HG03175 (cell line): ENCODE data around the gene PSTPIP2.
"Not testable (repeated sequence)": the region's sequence is repeated elsewhere in the genome, so short reads cannot be mapped to it uniquely, and the experiment has no call there.

ENCODE experiments used
- ATAC-seq: cut with Tn5 transposase; IDR thresholded peaks from one replicate; pipeline ENCODE4 v1.9.1; 2021; ENCODE audit warnings: mild to moderate bottlenecking, moderate library complexity; ENCODE audit not compliant: unreplicated experiment

The PSTPIP2 gene, protein sequence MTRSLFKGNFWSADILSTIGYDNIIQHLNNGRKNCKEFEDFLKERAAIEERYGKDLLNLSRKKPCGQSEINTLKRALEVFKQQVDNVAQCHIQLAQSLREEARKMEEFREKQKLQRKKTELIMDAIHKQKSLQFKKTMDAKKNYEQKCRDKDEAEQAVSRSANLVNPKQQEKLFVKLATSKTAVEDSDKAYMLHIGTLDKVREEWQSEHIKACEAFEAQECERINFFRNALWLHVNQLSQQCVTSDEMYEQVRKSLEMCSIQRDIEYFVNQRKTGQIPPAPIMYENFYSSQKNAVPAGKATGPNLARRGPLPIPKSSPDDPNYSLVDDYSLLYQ

DNA sequence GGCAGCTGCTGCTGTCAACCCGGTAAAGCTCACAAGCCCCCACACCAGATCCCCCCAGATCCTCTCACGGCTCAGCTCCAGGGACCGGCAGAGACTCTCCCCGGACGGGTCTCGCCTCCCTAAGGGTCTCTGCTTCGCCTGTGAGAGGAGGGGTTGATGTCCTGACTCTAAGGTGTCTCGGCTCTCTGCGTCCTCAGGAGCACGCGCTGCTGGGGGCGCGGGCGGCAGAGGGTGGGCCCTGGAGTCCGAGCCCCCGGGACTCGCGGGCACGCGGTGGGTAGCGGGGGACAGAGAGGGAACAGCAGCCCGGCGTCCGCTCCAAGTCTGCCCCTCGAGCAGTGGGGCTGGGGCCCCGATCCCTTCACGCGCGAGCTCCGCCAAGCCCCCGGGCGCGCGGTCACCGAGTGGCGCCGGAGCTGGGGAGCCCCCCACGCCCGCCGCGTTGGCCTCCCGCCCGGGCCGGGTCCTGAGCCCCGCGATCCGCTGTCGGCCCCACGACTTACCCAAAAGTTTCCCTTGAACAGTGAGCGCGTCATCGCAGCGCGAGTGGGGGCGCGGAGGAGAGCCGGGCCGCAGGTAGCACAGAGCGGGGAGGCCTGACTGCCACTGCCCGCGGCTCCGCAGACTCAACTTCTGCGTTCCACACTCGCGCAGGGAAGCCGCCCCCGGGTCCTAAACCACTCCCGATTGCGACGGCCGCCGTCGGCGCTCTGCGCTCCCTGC is at the start of gene PSTPIP2:
Gene PSTPIP2 (minus strand): TSS at position 608 of the 723 bp plus-strand sequence. CDS start 72 bp downstream, at position 536.
- peak; percentile 78 for ATAC-seq

DNA sequence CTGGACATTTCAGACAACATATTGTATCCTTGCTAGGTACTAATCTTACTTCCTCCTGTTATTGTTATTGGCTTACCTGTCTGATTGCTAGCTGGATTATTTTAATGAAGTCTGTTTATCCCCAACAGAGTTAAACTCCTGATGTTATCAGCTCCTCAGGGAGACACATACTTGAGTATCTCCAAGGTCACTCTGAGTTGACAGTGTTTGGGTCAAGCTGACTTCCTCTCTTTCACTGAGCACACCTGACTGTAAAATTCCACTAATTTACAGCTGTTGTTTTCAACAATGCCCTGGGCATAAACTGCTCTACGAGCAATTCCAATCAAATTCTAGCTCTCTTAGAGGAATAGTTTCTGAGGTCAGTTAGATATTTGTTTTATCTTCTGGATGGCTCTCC is 41.7 kb upstream of the PSTPIP2 start:
- ATAC-seq = no peak

DNA sequence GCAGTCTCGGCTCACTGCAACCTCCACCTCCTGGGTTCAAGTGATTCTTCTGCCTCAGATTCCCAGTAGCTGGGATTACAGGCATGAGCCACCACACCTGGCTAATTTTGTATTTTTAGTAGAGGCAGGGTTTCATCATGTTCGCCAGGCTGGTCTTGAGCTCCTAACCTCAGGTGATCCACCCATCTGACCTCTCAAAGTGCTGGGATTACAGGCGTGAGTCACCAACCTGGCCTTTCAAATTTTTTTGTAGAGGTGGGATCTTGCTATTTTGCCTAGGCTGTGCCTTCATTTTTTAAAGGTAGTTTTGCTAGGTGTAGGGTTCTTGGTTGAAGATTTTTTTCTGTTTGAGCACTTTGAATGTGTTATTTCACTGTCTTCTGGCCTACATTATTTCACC is 38.3 kb upstream of the PSTPIP2 start:
- ATAC-seq = no peak

DNA sequence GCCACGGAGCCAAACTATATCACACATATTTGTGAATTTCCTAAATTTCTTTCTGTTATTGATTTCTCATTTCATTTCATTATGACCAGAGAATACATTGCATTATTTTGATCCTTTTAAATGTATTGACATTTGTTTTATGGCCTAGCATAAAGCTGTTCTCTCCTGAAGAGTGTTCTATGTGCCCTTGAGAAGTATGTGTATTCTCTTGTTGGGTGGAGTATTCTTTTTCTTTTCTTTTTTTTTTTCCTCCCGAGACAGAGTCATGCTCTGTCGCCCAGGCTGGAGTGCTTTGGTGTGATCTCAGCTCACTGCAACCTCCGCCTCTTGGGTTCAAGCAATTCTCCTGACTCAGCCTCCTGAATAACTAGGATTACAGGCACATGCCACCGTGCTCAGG is 37.3 kb upstream of the PSTPIP2 start:
- no peak for ATAC-seq

DNA sequence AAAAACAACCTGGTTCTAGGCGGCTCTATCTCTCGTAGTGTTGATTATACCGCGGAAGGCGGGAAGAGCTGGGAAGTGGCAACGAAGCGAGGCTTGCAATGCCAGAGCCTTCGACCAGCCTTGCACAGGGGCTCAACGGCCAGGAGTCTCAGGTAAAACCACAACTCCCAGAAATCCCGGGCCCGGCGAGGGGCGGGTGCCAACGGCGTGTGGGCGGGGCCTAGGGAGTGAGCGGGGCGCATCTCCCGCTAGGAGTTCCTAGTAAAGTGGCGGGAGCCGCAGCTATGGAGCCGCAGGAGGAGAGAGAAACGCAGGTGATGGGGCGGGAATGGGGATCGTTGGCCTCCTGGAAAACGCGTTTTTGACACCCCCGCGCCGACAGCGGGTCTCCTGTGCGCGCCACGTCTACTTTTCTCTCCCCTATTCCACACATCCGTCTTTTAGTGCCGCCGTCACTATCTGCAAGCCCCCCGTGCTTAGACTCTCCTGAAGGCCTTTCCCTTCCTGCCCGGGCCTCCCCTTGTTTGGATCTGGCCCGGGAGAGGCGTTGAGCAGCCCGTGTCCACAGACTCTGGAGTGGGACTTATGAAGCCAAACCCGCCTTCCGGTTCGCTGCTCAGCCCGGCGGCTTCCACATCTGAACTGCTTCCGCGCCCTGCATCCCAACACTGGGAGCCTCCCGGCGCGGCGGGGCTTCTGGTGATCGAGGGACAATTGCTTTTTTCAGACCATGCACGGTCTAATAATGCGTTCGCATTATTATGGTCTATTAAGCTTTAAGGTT is 32.3 kb upstream of the PSTPIP2 start, which contains the start of gene HAUS1:
Gene HAUS1 (plus strand): TSS at position 258 of the 784 bp plus-strand sequence. CDS start 27 bp downstream, at position 285.
- peak; percentile 94 for ATAC-seq

DNA sequence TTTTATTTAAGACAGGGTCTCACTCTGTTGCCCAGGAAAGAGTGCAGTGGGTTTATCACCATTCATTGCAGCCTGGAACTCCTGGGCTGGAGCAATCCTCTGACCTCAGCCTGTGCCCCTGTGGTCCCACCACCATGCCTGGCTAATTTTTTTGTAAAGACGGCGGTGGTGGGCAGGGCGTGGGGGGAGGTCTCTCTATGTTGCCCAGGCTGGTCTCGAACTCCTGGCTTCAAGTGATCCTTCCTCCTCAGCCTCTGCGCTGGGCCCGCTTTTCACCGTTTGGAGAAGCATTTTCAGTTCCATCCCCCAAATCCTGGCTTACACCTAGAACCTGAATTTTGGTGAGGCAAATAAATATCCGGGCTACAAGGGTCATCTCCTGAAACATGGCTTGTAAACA is 27.4 kb upstream of the PSTPIP2 start:
- no peak for ATAC-seq

DNA sequence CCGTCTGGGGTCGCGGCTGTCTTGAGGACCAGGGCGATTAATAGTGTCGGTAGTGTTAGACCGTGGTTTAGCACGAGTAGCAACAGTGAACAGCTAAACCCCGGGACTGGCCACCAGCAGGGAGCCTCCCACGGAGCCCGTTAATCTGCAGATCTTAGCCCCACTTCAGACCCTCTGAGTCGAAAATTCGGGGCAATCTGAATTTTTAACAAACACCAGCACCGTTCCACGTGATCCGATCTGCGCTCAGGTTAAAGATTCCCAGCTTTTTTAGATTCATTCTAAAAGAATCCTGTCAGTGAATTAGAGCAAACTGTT is 26.5 kb upstream of the PSTPIP2 start:
- no peak for ATAC-seq

DNA sequence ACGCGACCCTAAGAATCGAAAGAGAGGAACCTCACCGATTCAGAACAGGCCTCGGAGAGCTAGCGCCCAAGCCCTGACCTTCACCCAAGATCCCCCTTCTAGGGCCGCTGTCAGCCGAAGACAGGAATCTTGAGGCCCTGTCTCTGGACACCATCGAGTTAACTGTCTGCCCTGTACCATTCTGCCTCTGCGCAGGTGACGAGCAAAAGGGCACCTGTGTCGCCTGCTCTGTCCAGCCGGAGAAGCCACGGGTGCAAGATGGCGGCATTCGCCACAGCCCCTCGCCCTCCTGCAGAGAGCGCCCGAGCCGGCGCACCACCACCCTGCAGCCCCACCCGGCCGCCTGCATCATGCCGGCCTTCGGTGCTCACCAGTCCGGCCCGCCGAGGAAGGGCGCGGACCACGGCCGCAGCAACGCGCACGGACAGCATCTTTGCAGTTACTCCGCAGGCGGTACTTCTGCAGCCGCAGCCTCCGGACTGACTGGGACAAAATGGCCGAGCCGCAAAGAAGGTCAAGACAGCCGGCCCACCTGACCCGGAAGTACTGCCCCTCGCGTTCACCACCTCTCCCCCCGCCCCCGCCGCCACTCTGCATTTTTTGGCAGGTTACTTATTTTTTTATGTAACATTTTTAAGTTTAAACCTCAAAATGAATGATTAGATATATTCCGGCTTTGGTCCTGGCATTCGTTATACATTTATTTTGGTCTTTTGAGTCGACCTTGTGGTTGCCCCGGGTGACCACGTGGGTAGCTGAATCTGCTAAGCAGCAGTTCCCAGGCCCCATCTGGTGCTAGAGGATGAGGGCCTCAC is 25.9 kb upstream of the PSTPIP2 start, which contains the start of gene ATP5F1A:
Gene ATP5F1A (minus strand): TSS at position 496 of the 815 bp plus-strand sequence. CDS start 65 bp downstream, at position 431.
- ATAC-seq = peak; percentile 83

DNA sequence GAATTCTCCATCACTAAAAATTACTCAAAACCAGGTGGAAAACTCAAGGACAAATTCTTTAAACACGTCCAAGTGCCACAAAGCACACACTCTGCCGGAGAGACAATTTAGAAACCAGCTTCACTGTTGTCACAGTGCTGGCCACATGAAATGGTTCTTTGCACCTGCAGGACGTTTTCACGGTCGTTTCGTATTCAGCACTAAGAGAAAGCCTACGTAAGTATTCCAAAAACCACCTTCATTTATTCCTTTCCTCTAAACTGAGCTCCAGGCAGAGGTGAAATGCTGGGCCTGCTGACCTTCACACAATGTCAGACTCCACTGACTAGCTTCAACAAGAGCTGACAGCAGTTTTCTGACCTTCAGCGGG is 25.4 kb upstream of the PSTPIP2 start:
- ATAC-seq = peak; percentile 10

DNA sequence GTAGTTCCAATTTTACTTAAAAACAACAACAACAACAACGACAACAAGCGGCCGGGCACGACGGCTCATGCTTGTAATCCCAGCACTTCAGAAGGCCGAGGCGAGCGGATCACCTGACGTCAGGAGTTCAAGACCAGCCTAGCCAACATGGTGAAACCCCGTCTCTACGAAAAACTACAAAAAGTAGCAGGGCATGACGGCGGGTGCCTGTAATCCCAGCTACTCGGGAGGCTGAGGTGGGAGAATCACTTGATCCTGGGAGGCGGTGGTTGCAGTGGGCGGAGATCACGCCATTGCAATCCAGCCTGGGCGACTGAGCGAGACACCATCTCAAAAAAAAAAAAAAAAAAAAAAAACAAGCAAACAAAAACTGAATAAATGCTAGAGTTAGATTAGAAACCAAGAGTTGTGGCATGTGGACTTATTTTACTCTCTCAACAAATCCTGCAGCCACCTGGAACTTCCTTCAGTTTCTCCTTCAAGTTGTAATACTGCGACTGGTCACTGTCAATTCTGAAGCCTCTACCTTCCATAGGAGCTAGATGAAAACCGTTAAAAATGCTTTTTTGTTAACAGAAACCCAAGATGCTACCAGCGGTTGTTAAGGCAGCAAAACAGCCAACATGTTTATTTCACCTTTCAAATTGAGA is 24.7 kb upstream of the PSTPIP2 start:
- no peak for ATAC-seq

DNA sequence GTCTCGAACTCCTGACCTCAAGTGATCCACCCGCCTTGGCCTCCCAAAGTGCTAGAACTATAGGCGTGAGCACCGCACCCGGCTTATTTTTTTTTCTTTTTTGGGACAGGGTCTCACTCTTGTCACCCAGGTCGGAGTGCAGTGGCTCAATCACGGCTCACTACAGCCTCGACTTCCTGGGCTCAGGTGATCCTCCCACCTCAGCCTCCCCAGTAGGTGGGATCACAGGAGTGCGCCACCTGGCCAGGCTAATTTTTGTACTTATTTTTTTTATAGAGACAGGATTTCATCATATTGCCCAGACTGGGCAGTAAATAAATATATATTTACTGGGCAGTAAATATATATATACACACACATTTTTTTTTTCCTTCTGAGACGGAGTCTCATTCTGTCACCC is 23.5 kb upstream of the PSTPIP2 start:
- no peak for ATAC-seq

DNA sequence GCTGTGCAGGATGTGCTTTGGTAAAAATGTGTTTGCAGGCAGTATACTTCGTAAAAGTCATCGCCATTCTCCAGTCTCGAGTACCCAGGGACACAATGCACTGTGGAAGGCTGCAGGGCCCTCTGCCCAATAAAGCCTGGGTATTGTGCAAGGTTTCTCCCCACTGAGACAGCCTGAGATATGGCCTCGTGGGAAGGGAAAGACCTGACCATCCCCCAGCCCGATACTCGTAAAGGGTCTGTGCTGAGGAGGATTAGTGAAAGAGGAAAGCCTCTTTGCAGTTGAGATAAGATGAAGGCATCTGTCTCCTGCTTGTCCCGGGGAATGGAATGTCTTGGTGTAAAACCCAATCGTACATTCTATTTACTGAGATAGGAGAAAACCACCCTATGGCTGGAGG is 16.4 kb upstream of the PSTPIP2 start:
- not testable (repeated sequence) for ATAC-seq

DNA sequence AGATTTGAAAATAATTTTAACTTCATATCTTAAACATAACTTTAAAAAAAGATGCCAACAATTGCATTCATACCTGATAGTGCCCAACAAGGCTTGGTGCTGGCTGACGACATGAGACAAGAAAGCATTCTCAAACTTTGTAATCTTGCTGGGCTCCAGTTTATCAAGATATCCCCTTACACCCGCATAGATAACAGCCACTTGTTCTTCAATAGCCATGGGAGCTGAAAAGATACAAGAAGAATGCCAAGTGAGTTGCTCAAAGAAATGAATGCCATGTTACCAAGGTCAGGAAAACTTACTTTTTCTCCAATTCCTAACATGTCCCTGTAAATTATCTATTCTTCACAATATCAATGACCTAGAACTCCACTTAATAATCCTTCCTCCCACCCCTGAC is 12.4 kb upstream of the PSTPIP2 start:
- no peak for ATAC-seq

DNA sequence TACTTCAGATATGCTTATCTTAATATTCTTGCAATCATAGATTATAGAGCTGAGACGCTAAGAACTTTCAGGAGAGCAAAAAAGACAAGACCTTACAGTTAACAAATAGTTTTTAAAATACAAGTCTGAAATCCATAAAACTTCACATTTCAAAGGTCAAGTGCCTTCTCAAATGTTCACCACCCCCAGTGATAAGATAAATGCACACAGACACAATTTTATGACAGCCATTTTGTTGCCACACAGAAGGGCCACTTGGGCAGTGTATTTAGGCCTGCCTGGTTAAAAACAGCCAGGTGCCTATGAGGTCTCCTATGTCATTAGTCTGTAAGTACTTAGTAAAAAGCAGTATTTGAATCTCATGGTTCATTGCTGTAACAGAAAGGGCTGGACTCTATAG is 8.1 kb upstream of the PSTPIP2 start:
- no peak for ATAC-seq

DNA sequence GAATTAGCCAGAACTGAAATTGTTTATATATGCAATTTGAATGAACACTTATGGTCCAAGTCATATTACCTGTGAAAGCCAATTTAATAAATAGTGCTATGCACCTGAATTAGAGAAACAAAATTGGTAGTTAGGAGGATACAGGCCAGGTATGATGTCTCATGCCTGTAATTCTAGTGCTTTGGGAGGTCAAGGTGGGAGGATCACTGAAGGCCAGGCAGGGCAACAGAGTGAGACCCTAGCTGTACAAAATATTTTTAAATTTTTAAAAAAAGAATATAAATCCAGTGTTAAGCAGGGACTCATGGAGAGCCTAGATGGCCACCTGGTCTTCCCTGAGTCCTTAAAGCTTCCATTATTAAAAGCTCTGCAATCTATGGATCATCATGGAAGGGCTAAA is 7.3 kb upstream of the PSTPIP2 start:
- ATAC-seq = no peak

DNA sequence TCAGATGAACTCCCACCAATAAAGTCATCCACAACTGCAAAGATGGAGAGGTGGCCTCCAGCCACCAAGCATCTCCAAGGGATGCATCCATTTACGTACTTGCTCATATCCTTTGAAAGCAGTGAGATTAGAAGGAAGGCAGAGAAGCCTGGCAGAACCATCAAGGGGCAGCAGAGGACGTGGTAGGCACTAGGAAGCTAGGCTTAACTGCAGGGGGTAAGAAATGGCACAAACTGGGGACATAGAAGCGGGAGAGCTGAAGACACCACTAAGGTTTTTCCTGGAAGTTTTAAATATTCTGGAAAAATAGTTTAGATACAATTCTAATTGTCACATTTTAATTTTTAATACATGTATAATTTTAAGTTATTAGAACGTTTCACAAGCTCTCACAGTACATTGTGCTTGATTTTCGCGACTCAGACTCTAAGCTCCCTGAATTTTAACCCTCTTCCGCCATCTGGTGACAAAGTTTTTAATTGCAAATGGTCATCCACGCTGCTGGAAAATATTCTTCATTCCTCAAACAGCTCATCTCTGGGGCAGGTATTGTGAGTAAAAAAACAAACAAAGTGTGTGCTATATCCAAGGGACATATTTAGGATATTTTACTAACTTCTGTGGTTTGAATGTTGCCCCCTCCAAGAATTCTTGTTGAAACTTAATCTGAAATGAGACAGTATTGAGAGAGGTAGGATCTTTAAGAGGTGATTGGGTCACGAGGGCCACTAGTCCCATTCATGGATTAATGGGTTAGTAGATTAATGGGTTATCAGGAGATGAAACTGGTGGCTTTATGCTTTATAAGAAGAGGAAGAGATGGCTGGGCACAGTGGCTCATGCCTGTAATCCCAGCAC is 1.6 kb upstream of the PSTPIP2 start:
- no peak for ATAC-seq

DNA sequence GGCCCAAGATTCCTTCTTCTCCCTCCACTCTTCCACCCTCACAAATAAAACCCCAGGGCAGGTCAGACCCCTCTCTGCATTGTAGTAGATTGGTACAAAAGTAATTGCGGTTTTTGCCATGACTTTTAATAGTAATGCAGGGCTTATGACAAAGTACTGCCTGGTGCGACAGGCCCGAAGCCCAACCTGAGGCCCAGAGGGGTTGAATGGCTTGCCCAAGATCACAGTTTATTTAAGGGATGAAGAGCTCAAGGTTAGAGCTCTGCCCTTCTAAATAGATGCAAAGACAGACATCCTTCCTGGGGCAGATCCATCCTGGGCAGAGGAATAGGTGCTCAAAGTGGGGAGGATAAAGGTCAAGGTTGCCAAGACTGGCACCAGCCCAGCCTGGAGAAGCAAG is 899 bp upstream of the PSTPIP2 start:
- no peak for ATAC-seq

DNA sequence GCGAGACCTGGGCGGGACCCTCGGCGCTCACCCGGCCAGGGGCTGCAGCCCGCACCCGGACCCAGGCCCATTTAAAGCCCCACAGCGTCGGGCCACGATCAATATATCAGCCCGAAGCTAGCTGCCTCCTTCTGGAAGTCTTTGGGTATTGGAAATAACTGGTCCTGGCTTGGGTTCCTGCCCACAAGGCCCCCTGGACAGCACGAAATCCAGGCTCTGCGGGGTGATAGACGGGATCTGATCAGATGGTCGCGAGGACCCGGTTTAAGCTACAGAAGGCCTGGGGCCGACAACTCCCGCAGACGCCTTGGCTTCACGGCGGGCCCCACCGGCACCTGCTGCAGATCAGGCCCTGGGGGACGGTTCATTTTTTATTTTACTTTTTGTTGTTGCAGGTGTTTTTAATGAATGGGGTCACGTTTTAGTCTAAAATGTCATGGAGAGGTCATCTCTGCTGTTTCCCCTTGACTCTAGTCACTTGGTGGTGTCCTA is 362 bp upstream of the PSTPIP2 start:
- ATAC-seq = no peak
